GM12878 (cell line): Measurements from ENCODE around the gene SLX9. TPM values are rescaled to one million over a fixed set of nuclear protein-coding genes. Genes with fewer than 3 reads are reported as not detected.

Experiments used
- ATAC-seq: fragments of 200-7000 bp; cut with Tn5 transposase; 3 replicates; pipeline ENCODE4 v1.9.1; 2020; ENCODE audit warnings: mild to moderate bottlenecking, moderate library complexity
- BruUV-seq: library from RNA; stranded (reverse); fragments of 400-500 nt; replicated peaks from 2 replicates; lab custom pipeline; 2021; lab: Mats Ljungman, UMichigan
- CTCF ChIA-PET: fragments of 300-600 bp; sonication (Branson Sonifier 250); formaldehyde crosslinking; extraction: SDS; loops from one replicate; lab custom pipeline; 2021; ENCODE audit warnings: inconsistent platforms; lab: Yijun Ruan, JAX
- POLR2A ChIA-PET: fragments of 350-600 bp; formaldehyde crosslinking; extraction: SDS; loops from one replicate; lab custom pipeline; 2021; ENCODE audit warnings: inconsistent platforms; lab: Charles Lee
- RAD21 ChIA-PET: fragments of 300-600 bp; sonication (Branson Sonifier 250); formaldehyde crosslinking; loops from one replicate; lab custom pipeline; 2023; ENCODE audit warnings: antibody characterized with exemption; ENCODE audit not compliant: unreplicated experiment; lab: Charles Lee
- SMC1A ChIA-PET: fragments of 300-600 bp; sonication (Branson Sonifier 250); formaldehyde crosslinking; loops from one replicate; lab custom pipeline; 2023; ENCODE audit not compliant: unreplicated experiment, uncharacterized antibody; lab: Charles Lee
- DNase-seq: peaks from one replicate; pipeline ENCODE4 v3.0.0-alpha.2; 2011; ENCODE audit warnings: low read depth, low spot score
- FAIRE-seq: peaks from 3 replicates; lab custom pipeline; 2011; peaks lifted over from hg19 to GRCh38; lab: Jason Lieb, UNC
- H2AFZ ChIP-seq: 2 replicates; pipeline ENCODE4 v1.6.0; 2011; ENCODE audit warnings: low read depth, low read length, control low read depth; ENCODE audit not compliant: control insufficient read depth
- H3K27ac ChIP-seq: 2 replicates; pipeline ENCODE4 v1.5.1; 2011; ENCODE audit warnings: control low read depth; ENCODE audit not compliant: control insufficient read depth, insufficient read depth
- H3K27me3 ChIP-seq, 2 experiments: replicated peaks in 1 of 2; 2 replicates each; pipeline versions ENCODE4 v1.6.0 to v1.6.1; 2011; ENCODE audit warnings: low read length in 1 of 2; ENCODE audit not compliant: control insufficient read depth in 2 of 2, insufficient read depth in 2 of 2
- H3K36me3 ChIP-seq, 2 experiments: 2 replicates each; pipeline ENCODE4 v1.5.1; 2011; ENCODE audit warnings: low read length in 1 of 2; ENCODE audit not compliant: control insufficient read depth in 2 of 2, insufficient read depth in 2 of 2
- H3K4me1 ChIP-seq: 2 replicates; pipeline ENCODE4 v1.6.1; 2011; ENCODE audit warnings: mild to moderate bottlenecking, low read length, moderate library complexity, mixed read lengths; ENCODE audit not compliant: control insufficient read depth, insufficient read depth
- H3K4me2 ChIP-seq: 2 replicates; pipeline ENCODE4 v1.6.0; 2011; ENCODE audit warnings: control low read depth; ENCODE audit not compliant: control insufficient read depth, insufficient read depth
- H3K4me3 ChIP-seq: fragments of 200-600 bp; sonication (generic); 2 replicates; pipeline ENCODE4 v1.5.1; 2016
- H3K79me2 ChIP-seq: 2 replicates; pipeline ENCODE4 v1.6.0; 2011; ENCODE audit warnings: low read length; ENCODE audit not compliant: control insufficient read depth, insufficient read depth
- H3K9ac ChIP-seq: 2 replicates; pipeline ENCODE4 v1.8.0; 2011; ENCODE audit warnings: low read length, control low read depth, mixed read lengths; ENCODE audit not compliant: control insufficient read depth, insufficient read depth
- H3K9me3 ChIP-seq: replicated peaks from 3 replicates; pipeline ENCODE4 v1.5.1; 2011; ENCODE audit warnings: mild to moderate bottlenecking, low read length; ENCODE audit not compliant: control insufficient read depth, insufficient read depth
- H4K20me1 ChIP-seq: 2 replicates; pipeline ENCODE4 v1.6.0; 2011; ENCODE audit not compliant: control insufficient read depth, insufficient read depth
- BMI1 ChIP-seq: fragments of 450-650 bp; IDR thresholded peaks from 2 replicates; pipeline ENCODE4 v1.6.1; 2016; ENCODE audit warnings: mild to moderate bottlenecking, moderate library complexity, borderline replicate concordance
- CEBPB ChIP-seq, 2 experiments: fragments of 150-350 bp in 1 of 2; IDR thresholded peaks; 2 replicates each; pipeline ENCODE4 v1.6.1; 2012 to 2014; ENCODE audit warnings: low read depth in 2 of 2, low read length in 2 of 2, borderline replicate concordance in 1 of 2, inconsistent platforms in 1 of 2
- ESRRA ChIP-seq: IDR thresholded peaks from 2 replicates; pipeline ENCODE4 v1.6.1; 2012; ENCODE audit warnings: mild to moderate bottlenecking, low read length, improper control_type of control experiment
- HDAC6 ChIP-seq: fragments of 200-600 bp; sonication (generic); IDR thresholded peaks from one replicate; pipeline ENCODE4 v1.8.0; 2017; ENCODE audit warnings: antibody characterized with exemption; ENCODE audit not compliant: unreplicated experiment
- LARP7 ChIP-seq: fragments of 450-650 bp; IDR thresholded peaks from 2 replicates; pipeline ENCODE4 v1.6.1; 2017; ENCODE audit warnings: mild to moderate bottlenecking
- NBN ChIP-seq: fragments of 450-650 bp; IDR thresholded peaks from 2 replicates; pipeline ENCODE4 v1.6.1; 2016
- NFYA ChIP-seq: IDR thresholded peaks from 2 replicates; pipeline ENCODE4 v1.6.1; 2011; ENCODE audit warnings: low read depth, mild to moderate bottlenecking, low read length, improper control_type of control experiment, borderline replicate concordance
- RAD51 ChIP-seq: fragments of 450-650 bp; IDR thresholded peaks from 2 replicates; pipeline ENCODE4 v1.6.1; 2016; ENCODE audit warnings: moderate library complexity, mild to moderate bottlenecking, inconsistent platforms
- RFX5 ChIP-seq: IDR thresholded peaks from 2 replicates; pipeline ENCODE4 v1.6.1; 2011; ENCODE audit warnings: low read depth, low read length, improper control_type of control experiment
- SP1 ChIP-seq: IDR thresholded peaks from one replicate; pipeline ENCODE4 v1.6.1; 2011; ENCODE audit warnings: low read depth, low read length
- SUZ12 ChIP-seq: fragments of 200-600 bp; sonication (generic); IDR thresholded peaks from one replicate; pipeline ENCODE4 v1.6.1; 2018; ENCODE audit warnings: antibody characterized with exemption, mild to moderate bottlenecking; ENCODE audit not compliant: unreplicated experiment
- TARDBP ChIP-seq: IDR thresholded peaks from 2 replicates; pipeline ENCODE4 v1.6.1; 2016; ENCODE audit warnings: borderline replicate concordance
- ZNF207 ChIP-seq: fragments of 450-650 bp; IDR thresholded peaks from 2 replicates; pipeline ENCODE4 v1.6.1; 2014; ENCODE audit warnings: antibody characterized with exemption, mild to moderate bottlenecking, borderline replicate concordance
- WGBS: methylation state at CpG from one replicate; pipeline ENCODE4 v1.1.6; 2016; ENCODE audit warnings: low lambda C conversion rate; ENCODE audit not compliant: insufficient replicate concordance, insufficient coverage; ENCODE audit errors: missing lambda C conversion rate; 5-methylcytosine and 5-hydroxymethylcytosine counted together
- in situ Hi-C: fragments of 300-500 bp; cut with MboI; formaldehyde crosslinking; loops from 9 replicates; pipeline ENCODE4 v1.14.3; 2018; ENCODE audit warnings: mixed read lengths
- intact Hi-C: fragments of 100-400 bp; cut with micrococcal nuclease; formaldehyde crosslinking; loops from one replicate; pipeline ENCODE4 v1.14.2; 2022; ENCODE audit not compliant: unreplicated experiment
- polyA plus RNA-seq, 11 experiments: library from polyadenylated mRNA; depleted of rRNA in 4 of 11; unstranded in 6 of 11; stranded (reverse) in 5 of 11; fragments of >200 nt; fragmentation: Nextera tagmentation in 4 of 11; fragmentation: Illumina TruSeq in 1 of 11; extraction: Ambion mirVana in 4 of 11; extraction: Trizol in 1 of 11; gene quantifications; 1 replicate in 1 of 11; 2 replicates in 10 of 11; pipeline versions ENCODE4 v1.2.1 to v1.2.3, GENCODE V29; 2011 to 2016; ENCODE audit warnings: inconsistent platforms in 2 of 11, missing spikeins in 2 of 11, low read depth in 1 of 11
- total RNA-seq, 4 experiments: library from RNA; depleted of rRNA in 3 of 4; stranded (reverse); fragments of >200 nt in 3 of 4; fragmentation: Illumina TruSeq in 1 of 4; extraction: Trizol in 1 of 4; gene quantifications; 2 replicates each; pipeline versions ENCODE4 v1.2.1 to v1.2.3, GENCODE V29; 2013 to 2021
- TF ChIP-seq, protein P1 (sequence below): IDR thresholded peaks from 2 replicates; pipeline ENCODE4 v1.6.1; 2012; ENCODE audit warnings: low read depth, low read length, improper control_type of control experiment
- TF ChIP-seq, protein P2 (sequence below): fragments of 450-650 bp; IDR thresholded peaks from 2 replicates; pipeline ENCODE4 v1.6.1; 2017; ENCODE audit warnings: borderline replicate concordance
- TF ChIP-seq, protein P3 (sequence below): IDR thresholded peaks from 2 replicates; pipeline ENCODE4 v1.6.1; 2011; ENCODE audit warnings: borderline replicate concordance, low read depth, mild to moderate bottlenecking, moderate library complexity, low read length; ENCODE audit not compliant: insufficient read depth, poor library complexity, severe bottlenecking
- TF ChIP-seq, protein P4 (sequence below): IDR thresholded peaks from 2 replicates; pipeline ENCODE4 v1.6.1; 2012; ENCODE audit warnings: low read depth, low read length, improper control_type of control experiment
- TF ChIP-seq, protein P5 (sequence below), 3 experiments: IDR thresholded peaks in 2 of 3; conservative IDR thresholded peaks in 1 of 3; 2 replicates each; pipeline ENCODE4 v1.5.1; 2011; ENCODE audit warnings: low read depth in 3 of 3, low read length in 3 of 3, mild to moderate bottlenecking in 3 of 3, control low read depth in 2 of 3, moderate library complexity in 2 of 3, inconsistent platforms in 1 of 3, mixed read lengths in 1 of 3; ENCODE audit not compliant: control insufficient read depth in 2 of 3, insufficient read depth in 1 of 3; ENCODE audit errors: extremely low read depth in 1 of 3

Gene SLX9
- total and polyA plus RNA-seq, 10 of the 15 experiments (the other 5 are each of a cell fraction or from before 2014, with no cell fraction given), result 0.69 to 81.3 (median 33.9) TPM

DNA sequence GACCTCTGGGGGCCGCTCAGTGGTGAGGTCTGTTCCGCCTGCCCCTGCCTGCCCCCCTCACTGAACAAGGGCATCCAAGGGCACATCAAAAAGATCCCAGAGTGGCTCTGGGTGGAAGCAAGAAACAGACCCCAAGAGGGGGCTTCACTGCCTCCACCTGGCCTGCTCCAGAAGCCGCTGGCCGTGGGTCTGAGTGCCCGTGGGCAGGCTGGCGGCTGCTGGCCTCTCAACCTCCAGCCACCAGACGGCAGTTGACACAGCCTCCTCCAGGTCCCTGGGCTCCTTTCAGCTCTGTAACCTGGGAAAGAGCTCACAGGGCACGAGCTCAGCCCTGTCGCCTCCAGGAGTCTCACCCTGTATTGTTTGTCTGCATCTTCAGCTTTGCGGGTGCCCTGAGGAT is 56.3 kb downstream of the SLX9 start:
- DNase-seq (no peak), FAIRE-seq (no peak)
- Histone ChIP-seq H3K9ac (no peak overlapping the region), H3K36me3 (no peaks in the 10 kb centered on the region), H4K20me1 (no peaks in the 10 kb centered on the region), H3K4me2 (no peak overlapping the region), H3K27ac (no peak overlapping the region), H3K79me2 (no peaks in the 10 kb centered on the region), H3K4me1 (no peaks in the 10 kb centered on the region), H3K4me3 (no peak overlapping the region), H3K27me3 (peaks cover 3 to 4% of the 10 kb centered on the region in 2 experiments; a peak in 3 of 4 replicates), H2AFZ (no peak overlapping the region)
- BruUV-seq, result no TSS peak
- ChIA-PET SMC1A (interaction anchor here (0.7 kb wide), 1 partner anchor 90 kb away, joined by 3 read pairs; no protein-coding TSS in a partner anchor), RAD21 (no interaction called here), CTCF (no interaction called here), POLR2A (interaction anchor here (1.0 kb wide), 1 partner anchor 79 kb away, joined by 3 read pairs; no protein-coding TSS in a partner anchor)
- 45% methylated on average over 9 of the region's 10 CpGs for WGBS
- intact Hi-C loops, result no loop called here
- in situ Hi-C loops, result no loop called here
- TF ChIP-seq, protein P1, sequence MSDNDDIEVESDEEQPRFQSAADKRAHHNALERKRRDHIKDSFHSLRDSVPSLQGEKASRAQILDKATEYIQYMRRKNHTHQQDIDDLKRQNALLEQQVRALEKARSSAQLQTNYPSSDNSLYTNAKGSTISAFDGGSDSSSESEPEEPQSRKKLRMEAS, result no peak
- TF ChIP-seq RAD51, result no peak
- no peak for TF ChIP-seq ZNF207
- TF ChIP-seq, protein P2, sequence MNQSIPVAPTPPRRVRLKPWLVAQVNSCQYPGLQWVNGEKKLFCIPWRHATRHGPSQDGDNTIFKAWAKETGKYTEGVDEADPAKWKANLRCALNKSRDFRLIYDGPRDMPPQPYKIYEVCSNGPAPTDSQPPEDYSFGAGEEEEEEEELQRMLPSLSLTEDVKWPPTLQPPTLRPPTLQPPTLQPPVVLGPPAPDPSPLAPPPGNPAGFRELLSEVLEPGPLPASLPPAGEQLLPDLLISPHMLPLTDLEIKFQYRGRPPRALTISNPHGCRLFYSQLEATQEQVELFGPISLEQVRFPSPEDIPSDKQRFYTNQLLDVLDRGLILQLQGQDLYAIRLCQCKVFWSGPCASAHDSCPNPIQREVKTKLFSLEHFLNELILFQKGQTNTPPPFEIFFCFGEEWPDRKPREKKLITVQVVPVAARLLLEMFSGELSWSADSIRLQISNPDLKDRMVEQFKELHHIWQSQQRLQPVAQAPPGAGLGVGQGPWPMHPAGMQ, result no peak
- TF ChIP-seq, protein P3, sequence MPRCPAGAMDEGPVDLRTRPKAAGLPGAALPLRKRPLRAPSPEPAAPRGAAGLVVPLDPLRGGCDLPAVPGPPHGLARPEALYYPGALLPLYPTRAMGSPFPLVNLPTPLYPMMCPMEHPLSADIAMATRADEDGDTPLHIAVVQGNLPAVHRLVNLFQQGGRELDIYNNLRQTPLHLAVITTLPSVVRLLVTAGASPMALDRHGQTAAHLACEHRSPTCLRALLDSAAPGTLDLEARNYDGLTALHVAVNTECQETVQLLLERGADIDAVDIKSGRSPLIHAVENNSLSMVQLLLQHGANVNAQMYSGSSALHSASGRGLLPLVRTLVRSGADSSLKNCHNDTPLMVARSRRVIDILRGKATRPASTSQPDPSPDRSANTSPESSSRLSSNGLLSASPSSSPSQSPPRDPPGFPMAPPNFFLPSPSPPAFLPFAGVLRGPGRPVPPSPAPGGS, result no peak
- TF ChIP-seq NBN, result no peak
- TF ChIP-seq RFX5, result no peak
- no peak for TF ChIP-seq ESRRA
- TF ChIP-seq BMI1, result no peak
- TF ChIP-seq HDAC6, result no peak
- TF ChIP-seq LARP7, result no peak
- no peak for TF ChIP-seq NFYA
- TF ChIP-seq, protein P4, sequence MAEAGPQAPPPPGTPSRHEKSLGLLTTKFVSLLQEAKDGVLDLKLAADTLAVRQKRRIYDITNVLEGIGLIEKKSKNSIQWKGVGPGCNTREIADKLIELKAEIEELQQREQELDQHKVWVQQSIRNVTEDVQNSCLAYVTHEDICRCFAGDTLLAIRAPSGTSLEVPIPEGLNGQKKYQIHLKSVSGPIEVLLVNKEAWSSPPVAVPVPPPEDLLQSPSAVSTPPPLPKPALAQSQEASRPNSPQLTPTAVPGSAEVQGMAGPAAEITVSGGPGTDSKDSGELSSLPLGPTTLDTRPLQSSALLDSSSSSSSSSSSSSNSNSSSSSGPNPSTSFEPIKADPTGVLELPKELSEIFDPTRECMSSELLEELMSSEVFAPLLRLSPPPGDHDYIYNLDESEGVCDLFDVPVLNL, result no peak
- TF ChIP-seq SP1, result no peak
- no peak for TF ChIP-seq TARDBP
- TF ChIP-seq CEBPB (IDR thresholded peaks at IDR 0.05; ENCODE audit: borderline replicate concordance in 1 of 2, low read depth in 2 of 2, low read length in 2 of 2), result no peak
- TF ChIP-seq, protein P5, sequence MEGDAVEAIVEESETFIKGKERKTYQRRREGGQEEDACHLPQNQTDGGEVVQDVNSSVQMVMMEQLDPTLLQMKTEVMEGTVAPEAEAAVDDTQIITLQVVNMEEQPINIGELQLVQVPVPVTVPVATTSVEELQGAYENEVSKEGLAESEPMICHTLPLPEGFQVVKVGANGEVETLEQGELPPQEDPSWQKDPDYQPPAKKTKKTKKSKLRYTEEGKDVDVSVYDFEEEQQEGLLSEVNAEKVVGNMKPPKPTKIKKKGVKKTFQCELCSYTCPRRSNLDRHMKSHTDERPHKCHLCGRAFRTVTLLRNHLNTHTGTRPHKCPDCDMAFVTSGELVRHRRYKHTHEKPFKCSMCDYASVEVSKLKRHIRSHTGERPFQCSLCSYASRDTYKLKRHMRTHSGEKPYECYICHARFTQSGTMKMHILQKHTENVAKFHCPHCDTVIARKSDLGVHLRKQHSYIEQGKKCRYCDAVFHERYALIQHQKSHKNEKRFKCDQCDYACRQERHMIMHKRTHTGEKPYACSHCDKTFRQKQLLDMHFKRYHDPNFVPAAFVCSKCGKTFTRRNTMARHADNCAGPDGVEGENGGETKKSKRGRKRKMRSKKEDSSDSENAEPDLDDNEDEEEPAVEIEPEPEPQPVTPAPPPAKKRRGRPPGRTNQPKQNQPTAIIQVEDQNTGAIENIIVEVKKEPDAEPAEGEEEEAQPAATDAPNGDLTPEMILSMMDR (IDR thresholded peaks at IDR 0.05 in 2 of 3, conservative IDR thresholded peaks at IDR 0.05 in 1 of 3; ENCODE audit: control insufficient read depth in 2 of 3, extremely low read depth in 1 of 3, insufficient read depth in 1 of 3, low read depth in 3 of 3, low read length in 3 of 3), result no peak
- TF ChIP-seq SUZ12, result no peak
- TF ChIP-seq, all 136 proteins: peak for 0
- no peaks in the 10 kb centered on the region for H3K9me3 ChIP-seq
- ATAC-seq, result no peak
